ENCODE data around the gene XAB2.
"Not testable (repeated sequence)": the region's sequence is repeated elsewhere in the genome, so short reads cannot be mapped to it uniquely, and the experiment has no call there.

The XAB2 gene

GRCh38 chr19:7648265-7649014 is 19.1 kb upstream of the XAB2 start:
- no peak for ATAC-seq

- ATAC-seq, result no peak
These were observed 17.8 kb upstream of the XAB2 start for GRCh38 chr19:7647156-7647555.

DNA sequence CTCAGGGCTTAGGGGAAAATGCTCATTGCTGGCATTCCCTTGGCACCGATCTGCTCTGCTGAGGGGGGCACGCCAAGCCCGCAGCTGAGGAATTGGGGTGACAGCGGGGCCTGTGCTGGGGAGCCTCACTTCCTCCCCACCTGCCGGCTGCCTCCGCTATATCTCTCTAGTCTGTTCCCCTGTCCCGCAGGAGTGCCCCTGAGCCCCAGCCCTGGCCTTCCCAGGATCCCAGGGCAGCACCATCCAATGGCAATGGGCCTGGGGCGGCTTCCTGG is 17.0 kb upstream of the XAB2 start:
- ATAC-seq, result no peak

DNA sequence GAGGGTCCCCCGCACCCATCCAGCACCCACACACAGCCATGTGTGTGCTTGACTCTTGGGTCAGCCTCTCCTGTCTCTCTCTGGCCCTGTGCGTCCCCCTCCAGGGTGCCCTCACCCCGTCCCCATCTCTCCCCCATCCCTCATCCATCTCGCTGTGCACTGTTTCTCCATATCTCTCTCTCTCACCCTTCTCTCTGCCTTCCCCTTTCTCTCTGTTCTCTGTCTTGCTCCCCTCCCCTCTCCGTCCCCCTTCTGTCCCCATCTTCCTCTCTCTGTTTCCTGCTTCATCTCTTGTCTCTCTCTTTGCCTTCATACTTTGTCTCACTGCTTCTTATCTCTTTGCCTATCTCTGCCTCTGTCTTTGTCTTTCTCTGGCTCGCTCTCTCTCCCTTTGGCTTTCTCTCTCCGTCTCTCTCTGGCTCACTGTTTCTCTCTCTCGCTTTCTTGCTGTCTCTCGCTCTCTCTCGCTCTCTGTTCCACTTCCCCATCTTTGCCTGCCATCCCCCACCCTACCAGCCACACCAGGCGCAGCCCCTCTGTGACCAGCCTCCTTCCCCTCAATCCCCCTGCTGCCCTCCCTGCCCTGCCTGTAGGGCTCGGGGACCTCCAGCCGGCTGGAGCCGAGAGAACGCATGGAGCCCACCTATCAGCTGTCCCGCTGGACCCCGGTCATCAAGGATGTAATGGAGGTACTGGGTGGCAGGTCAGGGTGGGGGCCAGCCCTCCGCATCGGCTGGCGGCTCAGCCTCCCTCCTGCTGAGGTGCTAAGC is 16.5 kb upstream of the XAB2 start:
- ATAC-seq, result no peak

- ATAC-seq, result no peak
These were observed 15.8 kb upstream of the XAB2 start for GRCh38 chr19:7645163-7645562.

DNA sequence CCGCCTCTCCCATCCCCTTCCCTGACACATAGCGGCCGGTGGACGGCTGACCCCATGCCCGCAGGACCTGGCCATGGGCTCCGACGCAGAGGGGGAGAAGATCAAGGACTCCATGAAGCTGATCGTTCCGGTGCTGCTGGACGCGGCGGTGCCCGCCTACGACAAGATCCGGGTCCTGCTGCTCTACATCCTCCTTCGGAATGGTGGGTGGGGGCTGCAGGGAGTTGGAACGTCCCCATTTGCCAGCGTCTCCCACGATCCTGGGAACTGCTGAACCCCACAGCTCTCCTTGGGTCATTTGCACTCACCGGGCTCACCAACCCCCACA is 15.2 kb upstream of the XAB2 start:
- ATAC-seq, result no peak

- ATAC-seq, result not testable (repeated sequence)
These were observed 14.5 kb upstream of the XAB2 start for GRCh38 chr19:7643629-7644549.

DNA sequence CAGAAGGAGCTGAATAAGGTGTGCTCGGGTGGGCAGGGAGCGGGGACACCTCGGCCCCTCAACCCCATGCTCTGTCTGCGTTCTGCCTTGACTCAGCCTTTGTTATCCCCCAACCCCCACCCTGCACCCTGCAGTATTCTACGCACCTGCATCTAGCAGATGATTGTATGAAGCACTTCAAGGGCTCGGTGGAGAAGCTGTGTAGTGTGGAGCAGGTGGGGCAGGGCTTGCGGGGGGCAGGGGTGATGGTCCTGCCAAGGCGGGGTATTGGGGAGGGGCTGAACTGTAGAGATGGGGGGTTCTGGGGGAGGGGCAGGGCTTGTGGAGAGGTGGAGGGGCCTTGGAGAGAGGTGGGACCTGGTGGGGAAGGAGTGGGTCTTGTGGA is 13.7 kb upstream of the XAB2 start:
- ATAC-seq, result no peak

DNA sequence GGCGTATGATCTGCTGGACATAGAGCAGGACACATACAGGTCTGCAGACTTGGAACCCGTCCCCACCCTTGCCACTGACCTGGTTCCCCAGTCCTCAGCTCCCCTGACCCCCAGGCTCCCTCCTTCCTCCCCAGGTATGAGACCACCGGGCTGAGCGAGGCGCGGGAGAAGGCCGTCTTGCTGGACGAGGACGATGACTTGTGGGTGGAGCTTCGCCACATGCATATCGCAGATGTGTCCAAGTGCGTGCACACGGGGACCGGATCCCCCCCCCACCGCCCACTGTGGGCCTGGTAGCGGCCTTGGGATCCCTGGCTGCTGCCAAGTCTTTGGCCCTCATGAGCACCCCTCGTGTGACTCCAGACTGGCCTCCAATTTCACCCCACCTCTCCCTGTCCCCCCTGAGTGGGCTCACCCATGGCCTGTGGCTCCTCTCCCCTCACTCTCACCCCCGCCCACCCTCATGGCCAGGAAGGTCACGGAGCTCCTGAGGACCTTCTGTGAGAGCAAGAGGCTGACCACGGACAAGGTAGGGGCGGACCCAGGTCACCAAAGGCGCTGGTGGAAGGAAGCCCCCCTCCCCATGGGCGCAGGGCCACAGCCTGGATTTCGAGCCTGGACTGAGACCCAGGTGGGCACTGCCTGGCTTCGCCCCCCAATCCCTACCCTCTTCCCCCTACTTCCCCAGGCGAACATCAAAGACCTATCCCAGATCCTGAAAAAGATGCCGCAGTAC is 13.1 kb upstream of the XAB2 start:
- no peak for ATAC-seq

DNA sequence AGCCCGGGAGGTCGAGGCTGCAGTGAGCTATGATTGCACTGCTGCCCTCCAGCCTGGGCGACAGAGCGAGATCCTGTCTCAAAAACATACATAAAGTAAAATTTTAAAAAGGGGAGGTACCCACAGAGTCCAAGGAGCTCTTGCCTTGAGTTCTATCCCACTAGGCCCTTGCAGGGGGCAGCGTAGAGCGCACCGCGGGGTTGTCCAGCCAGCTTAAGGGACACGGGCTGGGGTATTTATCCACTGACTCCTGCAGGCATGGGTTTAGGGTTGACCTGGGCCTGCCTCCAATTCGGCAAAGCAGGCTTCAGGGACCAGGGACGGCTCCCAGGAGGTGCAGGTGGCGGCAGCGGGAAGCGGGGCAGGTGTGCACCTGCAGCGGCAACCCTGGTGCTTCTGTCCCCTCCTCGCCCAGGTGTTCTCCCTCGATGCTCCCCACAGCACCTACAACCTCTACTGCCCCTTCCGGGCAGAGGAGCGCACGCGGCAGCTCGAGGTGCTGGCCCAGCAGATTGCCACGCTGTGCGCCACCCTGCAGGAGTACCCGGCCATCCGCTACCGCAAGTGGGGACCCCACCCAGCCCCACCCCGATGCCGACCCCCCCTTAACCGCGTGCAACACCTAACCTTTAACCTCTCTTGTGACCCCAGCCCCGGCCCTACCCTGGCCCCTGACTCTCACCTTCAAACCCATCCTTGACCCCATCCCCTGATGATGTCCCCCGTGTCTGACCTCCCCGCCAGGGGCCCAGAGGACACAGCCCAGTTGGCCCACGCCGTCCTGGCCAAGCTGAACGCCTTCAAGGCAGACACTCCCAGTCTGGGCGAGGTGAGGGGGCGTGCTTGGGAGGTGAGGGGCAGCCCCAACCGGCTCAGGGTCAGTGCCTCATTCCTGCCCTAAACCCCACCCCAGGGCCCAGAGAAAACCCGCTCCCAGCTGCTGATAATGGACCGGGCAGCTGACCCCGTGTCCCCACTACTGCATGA is 12.2 kb upstream of the XAB2 start:
- ATAC-seq, result no peak

DNA sequence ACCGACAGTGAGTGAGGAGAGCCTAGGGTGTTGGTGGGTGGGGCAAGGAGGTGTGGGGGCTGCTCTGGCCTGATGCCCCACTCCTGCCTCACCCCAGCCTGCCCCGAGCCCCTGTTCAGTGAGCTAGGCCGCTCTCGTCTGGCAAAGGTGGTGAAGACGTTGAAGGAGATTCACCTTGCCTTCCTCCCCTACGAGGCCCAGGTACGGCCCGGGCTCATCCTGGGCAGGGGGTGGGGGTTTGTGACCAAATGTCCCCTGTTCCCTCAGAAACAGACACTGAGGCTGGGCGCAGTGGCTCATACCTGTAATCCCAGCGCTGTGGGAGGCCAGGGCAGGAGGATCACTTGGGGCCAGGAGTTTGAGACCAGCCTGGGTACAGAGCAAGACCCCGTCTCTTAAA is 11.5 kb upstream of the XAB2 start:
- ATAC-seq, result no peak

- ATAC-seq, result no peak
These were observed 10.6 kb upstream of the XAB2 start for GRCh38 chr19:7639863-7640348.

DNA sequence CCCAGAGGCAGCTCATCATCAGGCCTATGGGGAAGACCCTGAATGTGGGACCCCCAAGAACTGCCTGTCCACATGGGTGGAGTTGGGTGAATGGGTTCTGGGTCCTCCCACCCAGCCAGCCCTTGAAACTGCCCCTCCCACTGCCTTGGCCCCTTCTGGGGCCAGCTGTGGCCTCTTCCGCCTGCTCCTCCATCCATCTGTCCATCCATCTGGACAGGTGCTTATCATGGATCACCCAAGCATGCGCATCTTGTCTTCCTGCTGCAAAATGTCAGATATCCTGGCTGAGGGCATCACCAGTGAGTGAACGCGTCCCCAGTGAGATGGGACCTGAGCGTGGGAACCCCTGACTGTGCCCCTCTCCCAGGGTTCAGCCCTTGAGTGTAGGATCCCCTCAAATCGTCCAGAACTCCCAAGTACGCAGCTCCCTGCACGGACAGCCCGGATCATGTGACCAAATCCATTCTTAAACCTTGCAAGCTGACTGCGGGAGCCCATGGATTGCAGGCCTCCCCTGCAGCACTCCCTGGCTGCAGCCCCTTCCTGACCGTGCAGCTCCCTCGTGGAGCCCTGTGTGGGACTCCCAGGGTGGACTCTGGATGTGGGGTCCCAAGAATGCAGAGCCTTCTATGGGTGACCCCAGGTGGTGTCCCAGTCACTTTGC is 9.6 kb upstream of the XAB2 start:
- no peak for ATAC-seq

- ATAC-seq, result peak; percentile 15 to 18
These were observed 8.3 kb upstream of the XAB2 start for GRCh38 chr19:7637374-7638256.

GRCh38 chr19:7636691-7637373 is 7.5 kb upstream of the XAB2 start, which contains the start of gene STXBP2:
TSS of gene STXBP2 (plus strand) at chr19:7637110. CDS start at chr19:7637150, 40 bp downstream.
- ATAC-seq, result peak; percentile 94 to 95

DNA sequence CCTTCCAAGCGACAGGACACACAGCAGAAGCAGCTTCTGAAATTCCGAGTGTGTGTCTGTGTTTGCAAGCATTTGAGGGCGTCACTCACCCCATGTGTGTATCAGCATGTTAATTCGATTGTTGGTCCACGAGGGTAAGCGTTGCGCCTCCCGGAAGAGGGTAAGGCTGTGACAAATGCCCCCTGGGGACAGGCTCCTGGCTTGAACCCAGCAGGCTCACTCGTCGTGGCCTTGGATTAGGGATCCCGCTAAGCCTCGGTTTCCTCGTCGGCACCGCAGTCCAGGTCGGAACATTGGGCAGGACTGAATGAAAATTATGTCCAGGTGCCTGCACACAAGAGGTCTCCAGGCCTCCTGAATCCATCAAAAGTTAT is 7.0 kb upstream of the XAB2 start:
- ATAC-seq, result no peak

GRCh38 chr19:7635670-7636069 is 6.3 kb upstream of the XAB2 start:
- no peak for ATAC-seq

GRCh38 chr19:7633698-7634097 is 4.4 kb upstream of the XAB2 start, which contains the start of gene PCP2:
TSS of gene PCP2 (minus strand) at chr19:7633719. CDS start at chr19:7633457, 262 bp downstream.
- no peak for ATAC-seq
